HCT116 (cell line): ENCODE measurements around the gene FOXO3. TPM values are rescaled to one million over a fixed set of nuclear protein-coding genes. Genes with fewer than 3 reads are reported as not detected.

Source experiments
- ATAC-seq: fragments of 200-7000 bp; cut with Tn5 transposase; 2 replicates; pipeline ENCODE4 v1.9.1; 2020; ENCODE audit warnings: mild to moderate bottlenecking, moderate library complexity
- BruUV-seq: library from RNA; stranded (reverse); fragments of 400-500 nt; replicated peaks from 2 replicates; lab custom pipeline; 2021; lab: Mats Ljungman, UMichigan
- CTCF ChIA-PET: fragments of 300-600 bp; sonication (Branson Sonifier 250); formaldehyde crosslinking; loops from one replicate; lab custom pipeline; 2021; ENCODE audit warnings: antibody characterized with exemption; lab: Charles Lee
- POLR2A ChIA-PET: fragments of 300-600, 350-600 bp; sonication (Branson Sonifier 250); formaldehyde crosslinking; loops from one replicate; lab custom pipeline; 2021; ENCODE audit warnings: antibody characterized with exemption; lab: Charles Lee
- RAD21 ChIA-PET, 2 experiments: fragments of 300-600 bp; sonication (Branson Sonifier 250); formaldehyde crosslinking; loops; one replicate each; lab custom pipeline; 2023; ENCODE audit warnings: low total read pairs in 2 of 2; ENCODE audit not compliant: uncharacterized antibody in 2 of 2, unreplicated experiment in 2 of 2, low non-redundant PET in 1 of 2; lab: Charles Lee
- DNase-seq: peaks from one replicate; pipeline ENCODE4 v3.0.0-alpha.2; 2010; ENCODE audit warnings: low read depth, low spot score
- H2AFZ ChIP-seq: fragments of 200-600 bp; shearing (Covaris generic), sonication (generic); 2 replicates; pipeline ENCODE4 v1.6.1; 2017; ENCODE audit warnings: low read depth, mixed run types, mixed read lengths, antibody characterized with exemption, low read length; ENCODE audit not compliant: poor library complexity, severe bottlenecking
- H3K27ac ChIP-seq: 2 replicates; pipeline ENCODE4 v1.5.1; 2012; ENCODE audit warnings: low read depth, low read length
- H3K27me3 ChIP-seq: fragments of 200-600 bp; sonication (generic); 2 replicates; pipeline ENCODE4 v1.6.1; 2016; ENCODE audit warnings: mixed run types, low read length, mixed read lengths; ENCODE audit not compliant: insufficient read depth
- H3K36me3 ChIP-seq, 2 experiments: fragments of 200-500 bp in 1 of 2; fragments of 200-600 bp in 1 of 2; sonication (Bioruptor generic) in 1 of 2; sonication (generic) in 1 of 2; 2 replicates each; pipeline versions ENCODE4 v1.5.1 to v1.6.1; 2014 to 2016; ENCODE audit warnings: low read length in 2 of 2, inconsistent platforms in 1 of 2, mixed read lengths in 1 of 2, mixed run types in 1 of 2; ENCODE audit not compliant: insufficient read depth in 2 of 2, control insufficient read depth in 1 of 2
- H3K4me1 ChIP-seq, 2 experiments: fragments of 200-600 bp in 1 of 2; sonication (generic) in 1 of 2; 2 replicates each; pipeline versions ENCODE4 v1.5.1 to v1.6.1; 2012 to 2017; ENCODE audit warnings: low read length in 2 of 2, inconsistent platforms in 1 of 2, mild to moderate bottlenecking in 1 of 2, mixed read lengths in 1 of 2, mixed run types in 1 of 2, moderate library complexity in 1 of 2; ENCODE audit not compliant: insufficient read depth in 2 of 2, control insufficient read depth in 1 of 2
- H3K4me2 ChIP-seq: fragments of 200-600 bp; sonication (generic); 2 replicates; pipeline ENCODE4 v1.6.1; 2017; ENCODE audit warnings: mixed run types, low read length, mixed read lengths
- H3K4me3 ChIP-seq, 2 experiments: fragments of 200-600 bp in 1 of 2; sonication (generic) in 1 of 2; replicated peaks in 1 of 2; 2 replicates each; pipeline ENCODE4 v1.5.1; 2011 to 2016; ENCODE audit warnings: low read length in 2 of 2, control low read depth in 1 of 2, low read depth in 1 of 2, mild to moderate bottlenecking in 1 of 2, mixed read lengths in 1 of 2, mixed run types in 1 of 2
- H3K79me2 ChIP-seq: fragments of 200-600 bp; sonication (generic); 2 replicates; pipeline ENCODE4 v1.6.1; 2017; ENCODE audit warnings: mild to moderate bottlenecking, mixed run types, low read length, moderate library complexity, mixed read lengths; ENCODE audit not compliant: insufficient read depth
- H3K9ac ChIP-seq: fragments of 200-600 bp; sonication (generic); 2 replicates; pipeline ENCODE4 v1.6.1; 2016; ENCODE audit warnings: low read length, mixed read lengths
- H3K9me2 ChIP-seq: fragments of 200-600 bp; sonication (generic), shearing (Covaris generic); 2 replicates; pipeline ENCODE4 v1.6.1; 2017; ENCODE audit warnings: mixed run types, mild to moderate bottlenecking, moderate library complexity; ENCODE audit not compliant: insufficient read depth
- H3K9me3 ChIP-seq, 2 experiments: fragments of 200-500 bp in 1 of 2; fragments of 200-600 bp in 1 of 2; sonication (Bioruptor generic) in 1 of 2; sonication (generic) in 1 of 2; 2 replicates each; pipeline ENCODE4 v1.6.1; 2014 to 2017; ENCODE audit warnings: low read length in 2 of 2, mixed read lengths in 2 of 2, inconsistent platforms in 1 of 2, low read depth in 1 of 2, mild to moderate bottlenecking in 1 of 2, mixed run types in 1 of 2, moderate library complexity in 1 of 2; ENCODE audit not compliant: control insufficient read depth in 1 of 2, insufficient read depth in 1 of 2
- H4K20me1 ChIP-seq: fragments of 200-600 bp; sonication (generic), shearing (Covaris generic); 2 replicates; pipeline ENCODE4 v1.6.1; 2017; ENCODE audit warnings: mixed run types, mild to moderate bottlenecking, moderate library complexity; ENCODE audit not compliant: insufficient read depth
- CBX3 ChIP-seq: IDR thresholded peaks from 2 replicates; pipeline ENCODE4 v1.6.1; 2012; ENCODE audit warnings: low read depth
- CEBPB ChIP-seq: IDR thresholded peaks from 2 replicates; pipeline ENCODE4 v1.6.1; 2012; ENCODE audit warnings: low read depth
- MAX ChIP-seq: IDR thresholded peaks from 2 replicates; pipeline ENCODE4 v1.6.1; 2012
- RAD21 ChIP-seq: IDR thresholded peaks from 2 replicates; pipeline ENCODE4 v1.6.1; 2012; ENCODE audit warnings: low read depth, mild to moderate bottlenecking
- TCF7L2 ChIP-seq: IDR thresholded peaks from 2 replicates; pipeline ENCODE4 v1.7.0; 2011; ENCODE audit warnings: borderline replicate concordance, inconsistent platforms; ENCODE audit not compliant: insufficient read depth, insufficient read length; ENCODE audit errors: extremely low read depth
- ZFX ChIP-seq: fragments of 450-650 bp; IDR thresholded peaks from 2 replicates; pipeline ENCODE4 v1.6.1; 2017
- ZNF274 ChIP-seq: fragments of 200-500 bp; sonication (Bioruptor generic); IDR thresholded peaks from 2 replicates; pipeline ENCODE4 v1.6.1; 2014; ENCODE audit warnings: mild to moderate bottlenecking, low read depth, low read length, inconsistent platforms
- intact Hi-C: fragments of 100-400 bp; cut with micrococcal nuclease; formaldehyde crosslinking; loops from 2 replicates; pipeline ENCODE4 v1.10.0; 2022
- total RNA-seq: library from RNA; stranded (reverse); gene quantifications from one replicate; pipeline ENCODE4 v1.2.1, GENCODE V29; 2021; ENCODE audit not compliant: unreplicated experiment
- TF ChIP-seq, protein P1 (sequence below): IDR thresholded peaks from 2 replicates; pipeline ENCODE4 v1.6.1; 2011; ENCODE audit warnings: mild to moderate bottlenecking, low read length, moderate library complexity; ENCODE audit not compliant: insufficient replicate concordance; ENCODE audit errors: extremely low read depth
- TF ChIP-seq, protein P2 (sequence below): IDR thresholded peaks from 2 replicates; pipeline ENCODE4 v1.6.1; 2012; ENCODE audit warnings: low read depth
- TF ChIP-seq, protein P3 (sequence below): IDR thresholded peaks from 2 replicates; pipeline ENCODE4 v1.6.1; 2012

The FOXO3 gene
- total RNA-seq, 1 experiment from 2014 or later: 40.0 TPM

DNA sequence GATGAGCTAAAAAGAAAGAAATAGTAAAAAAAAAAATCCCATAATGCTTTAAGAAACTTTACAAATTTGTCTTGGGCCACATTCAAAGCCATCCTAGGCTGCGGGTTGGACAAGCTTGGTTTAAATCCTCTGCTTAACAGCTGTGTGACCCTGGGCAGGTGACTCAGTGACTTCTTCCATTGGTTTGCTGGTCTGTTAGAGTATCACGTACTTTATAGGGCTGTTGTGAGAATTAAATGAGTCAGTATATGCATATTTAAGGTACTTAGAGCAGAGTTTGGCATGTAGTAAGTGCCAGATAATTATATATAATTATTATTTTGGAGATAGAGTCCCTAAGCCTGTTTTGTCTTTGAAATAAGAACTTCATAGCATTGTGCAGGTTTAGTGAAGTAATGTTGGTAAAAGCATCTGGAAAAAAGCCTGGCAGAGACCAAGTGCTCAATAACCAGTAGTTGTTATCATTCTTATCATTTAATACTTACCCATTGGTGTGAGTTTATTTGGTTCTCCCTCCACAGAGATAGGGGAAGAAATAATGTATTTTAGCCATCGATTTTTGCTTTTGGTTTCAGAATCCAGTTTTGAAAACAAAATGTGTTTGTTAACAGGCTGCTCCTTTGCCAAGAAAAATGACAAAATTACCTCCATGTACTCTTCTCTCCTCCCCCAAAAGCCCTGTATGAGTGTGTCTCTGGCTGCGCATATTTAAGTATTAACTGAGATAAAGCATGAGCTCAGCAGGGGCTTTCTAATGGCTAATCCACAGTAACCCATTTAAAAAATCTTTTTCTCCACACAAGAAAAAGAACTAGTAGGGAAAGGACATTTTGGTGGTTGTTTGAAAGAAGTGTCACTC is 67.2 kb downstream of the FOXO3 start:
- ATAC-seq (no peak), DNase-seq (no peak)
- intact Hi-C loops: no loop called here
- no peak for TF ChIP-seq TCF7L2
- no peak for TF ChIP-seq CBX3
- TF ChIP-seq, protein P1, sequence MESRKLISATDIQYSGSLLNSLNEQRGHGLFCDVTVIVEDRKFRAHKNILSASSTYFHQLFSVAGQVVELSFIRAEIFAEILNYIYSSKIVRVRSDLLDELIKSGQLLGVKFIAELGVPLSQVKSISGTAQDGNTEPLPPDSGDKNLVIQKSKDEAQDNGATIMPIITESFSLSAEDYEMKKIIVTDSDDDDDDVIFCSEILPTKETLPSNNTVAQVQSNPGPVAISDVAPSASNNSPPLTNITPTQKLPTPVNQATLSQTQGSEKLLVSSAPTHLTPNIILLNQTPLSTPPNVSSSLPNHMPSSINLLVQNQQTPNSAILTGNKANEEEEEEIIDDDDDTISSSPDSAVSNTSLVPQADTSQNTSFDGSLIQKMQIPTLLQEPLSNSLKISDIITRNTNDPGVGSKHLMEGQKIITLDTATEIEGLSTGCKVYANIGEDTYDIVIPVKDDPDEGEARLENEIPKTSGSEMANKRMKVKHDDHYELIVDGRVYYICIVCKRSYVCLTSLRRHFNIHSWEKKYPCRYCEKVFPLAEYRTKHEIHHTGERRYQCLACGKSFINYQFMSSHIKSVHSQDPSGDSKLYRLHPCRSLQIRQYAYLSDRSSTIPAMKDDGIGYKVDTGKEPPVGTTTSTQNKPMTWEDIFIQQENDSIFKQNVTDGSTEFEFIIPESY: no peak
- TF ChIP-seq, protein P2, sequence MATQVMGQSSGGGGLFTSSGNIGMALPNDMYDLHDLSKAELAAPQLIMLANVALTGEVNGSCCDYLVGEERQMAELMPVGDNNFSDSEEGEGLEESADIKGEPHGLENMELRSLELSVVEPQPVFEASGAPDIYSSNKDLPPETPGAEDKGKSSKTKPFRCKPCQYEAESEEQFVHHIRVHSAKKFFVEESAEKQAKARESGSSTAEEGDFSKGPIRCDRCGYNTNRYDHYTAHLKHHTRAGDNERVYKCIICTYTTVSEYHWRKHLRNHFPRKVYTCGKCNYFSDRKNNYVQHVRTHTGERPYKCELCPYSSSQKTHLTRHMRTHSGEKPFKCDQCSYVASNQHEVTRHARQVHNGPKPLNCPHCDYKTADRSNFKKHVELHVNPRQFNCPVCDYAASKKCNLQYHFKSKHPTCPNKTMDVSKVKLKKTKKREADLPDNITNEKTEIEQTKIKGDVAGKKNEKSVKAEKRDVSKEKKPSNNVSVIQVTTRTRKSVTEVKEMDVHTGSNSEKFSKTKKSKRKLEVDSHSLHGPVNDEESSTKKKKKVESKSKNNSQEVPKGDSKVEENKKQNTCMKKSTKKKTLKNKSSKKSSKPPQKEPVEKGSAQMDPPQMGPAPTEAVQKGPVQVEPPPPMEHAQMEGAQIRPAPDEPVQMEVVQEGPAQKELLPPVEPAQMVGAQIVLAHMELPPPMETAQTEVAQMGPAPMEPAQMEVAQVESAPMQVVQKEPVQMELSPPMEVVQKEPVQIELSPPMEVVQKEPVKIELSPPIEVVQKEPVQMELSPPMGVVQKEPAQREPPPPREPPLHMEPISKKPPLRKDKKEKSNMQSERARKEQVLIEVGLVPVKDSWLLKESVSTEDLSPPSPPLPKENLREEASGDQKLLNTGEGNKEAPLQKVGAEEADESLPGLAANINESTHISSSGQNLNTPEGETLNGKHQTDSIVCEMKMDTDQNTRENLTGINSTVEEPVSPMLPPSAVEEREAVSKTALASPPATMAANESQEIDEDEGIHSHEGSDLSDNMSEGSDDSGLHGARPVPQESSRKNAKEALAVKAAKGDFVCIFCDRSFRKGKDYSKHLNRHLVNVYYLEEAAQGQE: no peak
- TF ChIP-seq, protein P3, sequence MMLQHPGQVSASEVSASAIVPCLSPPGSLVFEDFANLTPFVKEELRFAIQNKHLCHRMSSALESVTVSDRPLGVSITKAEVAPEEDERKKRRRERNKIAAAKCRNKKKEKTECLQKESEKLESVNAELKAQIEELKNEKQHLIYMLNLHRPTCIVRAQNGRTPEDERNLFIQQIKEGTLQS: no peak
- no peak for TF ChIP-seq CEBPB
- TF ChIP-seq RAD21: no peak
- TF ChIP-seq MAX: no peak
- TF ChIP-seq ZNF274: no peak
- no peak for TF ChIP-seq ZFX
- Histone ChIP-seq H3K27me3 (no peaks in the 10 kb centered on the region), H3K9ac (no peak overlapping the region), H4K20me1 (peaks cover 30% of the 10 kb centered on the region), H3K27ac (no peak overlapping the region), H3K4me3 (no peak overlapping the region), H3K4me1 (peaks cover 0 to 15% of the 10 kb centered on the region in 2 experiments; a peak in 1 of 4 replicates), H3K4me2 (no peak overlapping the region), H3K79me2 (peaks cover 98% of the 10 kb centered on the region), H3K36me3 (no peaks in the 10 kb centered on the region), H2AFZ (no peak overlapping the region), H3K9me3 (no peaks in the 10 kb centered on the region), H3K9me2 (no peaks in the 10 kb centered on the region)
- CTCF ChIA-PET: no interaction called here
- POLR2A ChIA-PET: no interaction called here
- no TSS peak for BruUV-seq
- RAD21 ChIA-PET: no interaction called here
